Trophoblast cell (in vitro differentiated cells and primary cell): Measurements from ENCODE around the gene RBMS1.
A peak's percentile ranks its signal among the peaks of the same experiment; 100 is the strongest.

Experiments used
- DNase-seq, 2 donors: peaks; one replicate each; pipeline ENCODE4 v3.0.0-alpha.2; 2016
- H2AFZ ChIP-seq: 2 replicates; pipeline ENCODE4 v1.6.1; 2013; ENCODE audit warnings: low read length, moderate library complexity, mild to moderate bottlenecking; ENCODE audit not compliant: insufficient read depth, poor library complexity
- H2AK5ac ChIP-seq: 2 replicates; pipeline ENCODE4 v1.6.1; 2013; ENCODE audit warnings: mild to moderate bottlenecking, low read length
- H2BK120ac ChIP-seq: 2 replicates; pipeline ENCODE4 v1.6.1; 2013; ENCODE audit warnings: low read length, mild to moderate bottlenecking, moderate library complexity; ENCODE audit not compliant: insufficient read depth, poor library complexity
- H2BK12ac ChIP-seq: 2 replicates; pipeline ENCODE4 v1.6.1; 2013; ENCODE audit warnings: mild to moderate bottlenecking, low read length, moderate library complexity
- H2BK5ac ChIP-seq: 2 replicates; pipeline ENCODE4 v1.6.1; 2013; ENCODE audit warnings: low read length, low read depth, moderate library complexity, mild to moderate bottlenecking; ENCODE audit not compliant: poor library complexity
- H3K14ac ChIP-seq: 2 replicates; pipeline ENCODE4 v1.6.1; 2013; ENCODE audit warnings: mild to moderate bottlenecking, low read length
- H3K18ac ChIP-seq: 2 replicates; pipeline ENCODE4 v1.6.1; 2013; ENCODE audit warnings: mild to moderate bottlenecking, low read length
- H3K23ac ChIP-seq: 2 replicates; pipeline ENCODE4 v1.6.1; 2013; ENCODE audit warnings: low read length
- H3K27ac ChIP-seq: 2 replicates; pipeline ENCODE4 v1.5.1; 2013; ENCODE audit warnings: low read depth, mild to moderate bottlenecking, inconsistent platforms, low read length, moderate library complexity
- H3K27me3 ChIP-seq: 2 replicates; pipeline ENCODE4 v1.6.1; 2013; ENCODE audit warnings: inconsistent platforms, mild to moderate bottlenecking, low read length, moderate library complexity; ENCODE audit not compliant: insufficient read depth
- H3K36me3 ChIP-seq, 2 experiments: 1 replicate in 1 of 2; 2 replicates in 1 of 2; pipeline ENCODE4 v1.6.1; 2013; ENCODE audit warnings: low read length in 2 of 2, mild to moderate bottlenecking in 2 of 2, moderate library complexity in 1 of 2; ENCODE audit not compliant: insufficient read depth in 2 of 2, control insufficient read depth in 1 of 2
- H3K4ac ChIP-seq: 2 replicates; pipeline ENCODE4 v1.6.1; 2013; ENCODE audit warnings: low read depth, mild to moderate bottlenecking, low read length, moderate library complexity
- H3K4me1 ChIP-seq, 2 experiments: 1 replicate in 1 of 2; 2 replicates in 1 of 2; pipeline ENCODE4 v1.6.1; 2013; ENCODE audit warnings: low read length in 2 of 2, mild to moderate bottlenecking in 2 of 2, moderate library complexity in 1 of 2; ENCODE audit not compliant: insufficient read depth in 2 of 2, control insufficient read depth in 1 of 2
- H3K4me2 ChIP-seq: 2 replicates; pipeline ENCODE4 v1.6.1; 2013; ENCODE audit warnings: inconsistent platforms, mild to moderate bottlenecking, low read length, moderate library complexity
- H3K4me3 ChIP-seq: 2 replicates; pipeline ENCODE4 v1.5.1; 2013; ENCODE audit warnings: mild to moderate bottlenecking, low read depth, low read length, inconsistent platforms
- H3K79me1 ChIP-seq: one replicate; pipeline ENCODE4 v1.6.1; 2013; ENCODE audit warnings: low read length
- H3K79me2 ChIP-seq: 2 replicates; pipeline ENCODE4 v1.6.1; 2013; ENCODE audit warnings: low read length, mild to moderate bottlenecking; ENCODE audit not compliant: control insufficient read depth, insufficient read depth, poor library complexity
- H3K9ac ChIP-seq: 2 replicates; pipeline ENCODE4 v1.6.1; 2013; ENCODE audit warnings: mild to moderate bottlenecking, low read length
- H3K9me3 ChIP-seq: 2 replicates; pipeline ENCODE4 v1.6.1; 2013; ENCODE audit warnings: low read depth, mild to moderate bottlenecking, control low read depth, inconsistent platforms, low read length; ENCODE audit not compliant: insufficient read depth
- H4K12ac ChIP-seq: 2 replicates; pipeline ENCODE4 v1.6.1; 2013; ENCODE audit warnings: low read depth, mild to moderate bottlenecking, low read length, moderate library complexity
- H4K8ac ChIP-seq: 2 replicates; pipeline ENCODE4 v1.6.1; 2013; ENCODE audit warnings: low read depth, mild to moderate bottlenecking, low read length, moderate library complexity
- H4K91ac ChIP-seq: one replicate; pipeline ENCODE4 v1.6.1; 2013; ENCODE audit warnings: low read depth, mild to moderate bottlenecking, low read length, moderate library complexity
- WGBS: extraction: QIAGEN DNeasy Blood & Tissue Kit; methylation state at CpG from one replicate; pipeline ENCODE4 v1.1.7; 2013; ENCODE audit warnings: missing lambda C conversion rate; ENCODE audit not compliant: insufficient read length, insufficient coverage; ENCODE audit errors: extremely low coverage; 5-methylcytosine and 5-hydroxymethylcytosine counted together

The RBMS1 gene

DNA sequence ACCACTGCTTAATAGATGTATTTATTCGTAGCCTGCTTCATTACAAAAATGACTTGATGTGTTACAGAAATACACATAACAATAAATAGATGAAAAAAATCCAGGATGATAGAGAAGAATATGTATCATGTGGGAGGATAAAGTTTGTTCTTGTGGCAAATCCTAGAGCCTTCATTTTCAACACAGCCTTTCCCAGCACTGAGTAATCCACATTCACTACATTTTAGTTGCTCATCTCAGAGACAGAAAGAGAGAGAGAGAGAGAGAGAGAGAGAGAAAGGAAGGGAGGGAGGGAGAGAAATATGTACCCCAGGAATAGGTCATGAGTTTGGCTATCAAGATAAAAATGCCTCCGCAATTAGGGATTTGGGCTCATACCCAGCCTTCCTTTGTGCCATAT, 144.3 kb downstream of the RBMS1 start:
- no CpG with 5 or more reads among the region's 2 CpGs for WGBS
- Histone ChIP-seq H3K9me3 (no peaks in the 10 kb centered on the region), H2BK120ac (no peak overlapping the region), H2AK5ac (no peak overlapping the region), H3K18ac (no peak overlapping the region), H3K4ac (peak overlapping the region; percentile 30), H3K4me1 (peaks cover 2% of the 10 kb centered on the region in 2 experiments), H4K8ac (no peak overlapping the region), H3K14ac (no peak overlapping the region), H3K9ac (no peak overlapping the region), H3K27me3 (no peaks in the 10 kb centered on the region), H3K79me2 (no peaks in the 10 kb centered on the region), H4K91ac (no peak overlapping the region), H3K4me3 (no peak overlapping the region), H3K23ac (no peak overlapping the region), H3K4me2 (no peak overlapping the region), H2BK5ac (no peak overlapping the region), H3K79me1 (no peaks in the 10 kb centered on the region), H4K12ac (no peak overlapping the region), H3K27ac (no peak overlapping the region), H2AFZ (no peak overlapping the region), H3K36me3 (peaks cover 3 to 4% of the 10 kb centered on the region in 2 experiments), H2BK12ac (no peak overlapping the region)
- no peak for DNase-seq

DNA sequence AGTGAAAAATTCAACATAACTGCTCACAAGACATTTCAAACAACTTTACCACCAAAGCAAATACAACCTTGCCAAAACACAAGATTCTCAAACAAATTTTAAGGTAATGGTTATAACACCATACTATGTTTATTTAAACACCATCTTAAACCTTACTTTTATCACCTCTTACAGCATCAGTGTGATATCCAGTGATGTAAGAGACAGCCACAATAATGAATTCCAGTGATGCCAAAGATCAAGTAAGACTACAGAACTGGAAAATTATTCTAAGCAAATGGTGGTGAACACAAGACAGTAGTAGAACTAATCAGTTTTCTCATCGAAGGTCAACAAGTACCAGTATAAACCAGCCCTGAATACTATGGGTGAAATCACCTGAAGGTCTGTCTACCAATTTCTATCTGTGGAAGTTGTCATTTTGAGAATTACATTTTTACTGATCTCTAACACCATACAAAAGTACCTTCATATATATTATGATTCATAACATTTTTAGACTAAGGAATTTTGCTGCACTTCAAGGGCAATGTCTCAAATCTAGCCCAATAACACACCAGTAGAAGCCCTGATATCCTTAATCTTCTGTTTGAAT, 146.2 kb downstream of the RBMS1 start:
- H3K27me3 ChIP-seq = no peaks in the 10 kb centered on the region
- peak in 1 of 2 donors; percentile 58 for DNase-seq
- no peak overlapping the region for H3K9ac ChIP-seq
- H2AK5ac ChIP-seq = no peak overlapping the region
- H4K91ac ChIP-seq = no peak overlapping the region
- no peak overlapping the region for H2BK120ac ChIP-seq
- peaks cover 2% of the 10 kb centered on the region for H3K79me2 ChIP-seq
- H3K18ac ChIP-seq = no peak overlapping the region
- H3K14ac ChIP-seq = no peak overlapping the region
- no peak overlapping the region for H3K4ac ChIP-seq
- no peak overlapping the region for H3K4me3 ChIP-seq
- no peaks in the 10 kb centered on the region for H3K9me3 ChIP-seq
- H3K36me3 ChIP-seq = peaks cover 3 to 4% of the 10 kb centered on the region in 2 experiments
- H3K23ac ChIP-seq = no peak overlapping the region
- no peak overlapping the region for H2AFZ ChIP-seq
- WGBS = no CpG with 5 or more reads among the region's 1 CpG
- no peak overlapping the region for H2BK12ac ChIP-seq
- H4K8ac ChIP-seq = no peak overlapping the region
- H3K4me2 ChIP-seq = no peak overlapping the region
- no peaks in the 10 kb centered on the region for H3K79me1 ChIP-seq
- no peak overlapping the region for H4K12ac ChIP-seq
- H3K27ac ChIP-seq = no peak overlapping the region
- no peak overlapping the region for H2BK5ac ChIP-seq
- H3K4me1 ChIP-seq = no peaks in the 10 kb centered on the region

DNA sequence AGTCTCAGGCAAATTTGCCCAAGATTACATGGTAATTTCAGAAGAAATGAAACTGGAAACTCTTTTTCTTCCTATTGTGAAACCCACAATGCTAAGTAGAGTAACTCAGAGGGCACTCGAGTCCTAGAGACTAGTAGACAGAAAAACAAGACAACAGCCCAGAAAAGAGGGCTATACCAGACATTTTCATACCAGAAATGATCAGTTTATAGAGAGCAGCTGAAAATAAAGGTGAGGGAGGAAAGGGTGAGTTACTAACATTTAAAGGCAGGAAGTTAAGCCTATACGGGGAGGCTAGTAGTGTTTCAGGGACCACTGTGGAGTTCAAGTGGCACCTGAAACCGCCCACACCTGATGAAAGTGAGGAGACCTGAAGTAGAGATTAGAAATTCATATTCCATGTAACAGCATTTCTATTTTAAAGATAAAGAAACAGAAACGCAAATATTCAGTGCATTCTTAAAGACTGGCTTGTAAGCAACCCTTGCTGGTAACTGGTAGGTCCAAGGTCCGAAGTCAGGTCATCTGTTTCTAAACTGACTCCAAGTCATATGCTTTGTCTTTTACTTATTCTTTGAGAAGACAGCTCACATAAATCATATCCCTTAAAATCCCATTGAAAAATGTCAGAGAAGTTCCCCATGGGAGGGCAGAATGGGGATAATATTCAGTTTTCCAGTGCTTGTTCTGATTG, 148.4 kb downstream of the RBMS1 start:
- no peaks in the 10 kb centered on the region for H3K9me3 ChIP-seq
- H2BK5ac ChIP-seq = no peak overlapping the region
- no peak overlapping the region for H4K8ac ChIP-seq
- H2BK12ac ChIP-seq = no peak overlapping the region
- H3K9ac ChIP-seq = no peak overlapping the region
- H3K18ac ChIP-seq = no peak overlapping the region
- H3K36me3 ChIP-seq = peaks cover 3 to 6% of the 10 kb centered on the region in 2 experiments
- no peak overlapping the region for H2AK5ac ChIP-seq
- H3K27me3 ChIP-seq = no peaks in the 10 kb centered on the region
- DNase-seq = no peak
- H3K23ac ChIP-seq = no peak overlapping the region
- no peak overlapping the region for H3K27ac ChIP-seq
- no peak overlapping the region for H2AFZ ChIP-seq
- H3K14ac ChIP-seq = no peak overlapping the region
- H4K12ac ChIP-seq = no peak overlapping the region
- peak overlapping the region; percentile 21 for H3K4ac ChIP-seq
- H3K4me2 ChIP-seq = no peak overlapping the region
- no peak overlapping the region for H3K4me3 ChIP-seq
- no CpG with 5 or more reads among the region's 5 CpGs for WGBS
- H4K91ac ChIP-seq = no peak overlapping the region
- H3K79me1 ChIP-seq = no peaks in the 10 kb centered on the region
- H3K4me1 ChIP-seq = no peaks in the 10 kb centered on the region
- peaks cover 5% of the 10 kb centered on the region for H3K79me2 ChIP-seq
- no peak overlapping the region for H2BK120ac ChIP-seq

DNA sequence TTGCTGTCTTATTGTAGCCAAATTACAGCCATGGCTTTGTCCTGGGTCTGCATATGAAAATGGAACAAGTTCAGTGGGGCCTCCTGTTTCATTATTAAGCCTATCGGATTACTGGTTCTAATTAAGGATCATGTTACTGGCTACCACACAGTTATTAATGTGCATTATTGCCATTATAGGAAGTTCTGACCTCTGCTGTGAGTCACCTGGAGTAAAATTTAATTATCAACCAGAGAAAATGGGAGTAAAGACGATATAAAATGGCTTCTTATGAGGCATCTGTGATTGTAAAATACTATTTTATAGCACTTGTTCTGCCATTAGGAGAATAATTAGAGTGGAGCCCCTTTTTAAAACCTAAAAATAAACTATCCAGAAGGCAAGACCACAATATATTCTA, 150.2 kb downstream of the RBMS1 start:
- H3K4me3 ChIP-seq = no peak overlapping the region
- H2AFZ ChIP-seq = no peak overlapping the region
- no peaks in the 10 kb centered on the region for H3K79me1 ChIP-seq
- H3K9me3 ChIP-seq = no peaks in the 10 kb centered on the region
- no peak overlapping the region for H3K14ac ChIP-seq
- no peak overlapping the region for H2BK12ac ChIP-seq
- H3K4me1 ChIP-seq = peaks cover 0 to 4% of the 10 kb centered on the region in 2 experiments
- H2BK120ac ChIP-seq = no peak overlapping the region
- H3K4me2 ChIP-seq = no peak overlapping the region
- H3K79me2 ChIP-seq = peaks cover 7% of the 10 kb centered on the region
- no peak overlapping the region for H3K9ac ChIP-seq
- H3K27ac ChIP-seq = no peak overlapping the region
- H3K23ac ChIP-seq = no peak overlapping the region
- H3K4ac ChIP-seq = no peak overlapping the region
- H4K91ac ChIP-seq = no peak overlapping the region
- H3K18ac ChIP-seq = no peak overlapping the region
- no peak overlapping the region for H2AK5ac ChIP-seq
- no CpG with 5 or more reads among the region's 2 CpGs for WGBS
- H3K36me3 ChIP-seq = peaks cover 0 to 2% of the 10 kb centered on the region in 2 experiments
- DNase-seq = no peak
- no peak overlapping the region for H4K8ac ChIP-seq
- H3K27me3 ChIP-seq = no peaks in the 10 kb centered on the region
- no peak overlapping the region for H4K12ac ChIP-seq
- H2BK5ac ChIP-seq = no peak overlapping the region
